ENCODE measurements around the gene FBLN7.

- TF ChIP-seq USF1 (IDR thresholded peaks at IDR 0.05) (no peak), EGR1 (IDR thresholded peaks at IDR 0.05) (no peak)
These were observed 27.2 kb upstream of the FBLN7 start for GRCh38 chr2:112110966-112111365.

Data from Ishikawa (cell line).